Fibroblast of pulmonary artery (primary cell): ENCODE data around the gene NUDT8.

Experiments used
- DNase-seq: peaks from one replicate; pipeline ENCODE4 v3.0.0-alpha.2; 2010; ENCODE audit warnings: low read depth
- H3K4me3 ChIP-seq: replicated peaks from 2 replicates; pipeline ENCODE4 v1.5.1; 2011; ENCODE audit warnings: low read depth, mild to moderate bottlenecking, control low read depth, low read length, moderate library complexity
- CTCF ChIP-seq: IDR thresholded peaks from 2 replicates; pipeline ENCODE4 v1.5.1; 2011; ENCODE audit warnings: mild to moderate bottlenecking, control low read depth, low read length, inconsistent platforms; ENCODE audit errors: missing control alignments

Gene NUDT8

DNA sequence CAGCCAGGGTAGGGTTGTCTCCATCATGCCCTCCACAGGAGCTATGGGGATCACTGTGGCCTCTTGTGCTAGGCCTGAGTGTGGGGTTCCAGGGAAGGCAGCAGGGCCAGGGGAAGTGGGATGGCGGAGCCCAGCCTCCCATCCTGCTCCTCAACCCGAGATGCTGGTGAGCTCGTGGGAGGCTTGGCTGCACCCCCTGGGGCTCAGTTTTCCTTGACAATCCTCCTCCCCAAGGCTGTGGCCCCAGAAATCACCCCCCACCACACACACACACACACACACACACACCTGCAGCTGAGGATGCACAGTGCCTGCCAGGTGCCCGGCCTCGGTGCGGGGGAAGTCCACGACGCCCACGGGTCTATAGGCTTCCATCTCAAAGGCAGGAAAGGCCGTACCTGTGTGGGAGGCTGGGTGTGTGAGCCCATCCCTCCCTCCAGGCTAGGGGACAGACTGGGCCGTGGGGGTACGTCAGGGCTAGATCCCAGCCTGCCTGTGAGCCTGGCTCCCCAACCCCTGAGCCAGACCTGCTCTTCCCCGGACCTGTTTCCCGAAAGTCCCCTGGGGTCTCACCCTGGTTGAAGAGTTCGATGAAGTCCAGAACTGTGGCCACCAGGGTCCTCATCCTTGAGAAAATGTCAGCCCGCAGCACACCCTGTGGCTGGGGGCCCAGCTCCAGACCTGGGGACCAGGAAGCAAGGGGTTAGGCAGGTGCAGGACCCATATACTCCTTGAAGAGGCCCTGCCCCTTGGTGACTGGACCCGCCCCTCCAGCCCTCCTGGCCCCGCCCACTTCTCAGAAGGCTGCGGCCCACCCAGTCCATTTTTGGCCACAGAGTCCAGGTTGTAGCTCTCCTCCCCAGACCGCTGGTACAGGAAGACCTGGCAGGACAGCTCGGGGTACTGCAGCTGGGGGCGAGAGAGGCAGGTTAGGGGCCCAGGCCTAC, 15.0 kb upstream of the NUDT8 start:
- no peak overlapping the region for H3K4me3 ChIP-seq
- no peak for DNase-seq
- TF ChIP-seq CTCF: no peak

- DNase-seq: peak; percentile 20
- peak; percentile 25 for TF ChIP-seq CTCF
- no peak overlapping the region for H3K4me3 ChIP-seq
Observed at GRCh38 chr11:67644042-67644441, 14.3 kb upstream of the NUDT8 start.

- DNase-seq: no peak
- no peak for TF ChIP-seq CTCF
- H3K4me3 ChIP-seq: no peak overlapping the region
Observed at GRCh38 chr11:67642173-67643120, 12.7 kb upstream of the NUDT8 start.

- DNase-seq: no peak
- TF ChIP-seq CTCF: no peak
- H3K4me3 ChIP-seq: no peak overlapping the region
Observed at GRCh38 chr11:67641338-67642172, 11.8 kb upstream of the NUDT8 start.

- no peak for DNase-seq
- TF ChIP-seq CTCF: no peak
- no peak overlapping the region for H3K4me3 ChIP-seq
Observed at GRCh38 chr11:67640758-67641337, 11.1 kb upstream of the NUDT8 start.

GRCh38 chr11:67640021-67640757, 10.5 kb upstream of the NUDT8 start:
- no peak overlapping the region for H3K4me3 ChIP-seq
- TF ChIP-seq CTCF: peak; percentile 70
- DNase-seq: peak; percentile 52
